ENCODE data around the gene DSCAM. TPM values are rescaled to one million over a fixed set of nuclear protein-coding genes. Genes with fewer than 3 reads are reported as not detected.

Gene DSCAM
- total RNA-seq, 1 experiment from 2014 or later = not detected

DNA sequence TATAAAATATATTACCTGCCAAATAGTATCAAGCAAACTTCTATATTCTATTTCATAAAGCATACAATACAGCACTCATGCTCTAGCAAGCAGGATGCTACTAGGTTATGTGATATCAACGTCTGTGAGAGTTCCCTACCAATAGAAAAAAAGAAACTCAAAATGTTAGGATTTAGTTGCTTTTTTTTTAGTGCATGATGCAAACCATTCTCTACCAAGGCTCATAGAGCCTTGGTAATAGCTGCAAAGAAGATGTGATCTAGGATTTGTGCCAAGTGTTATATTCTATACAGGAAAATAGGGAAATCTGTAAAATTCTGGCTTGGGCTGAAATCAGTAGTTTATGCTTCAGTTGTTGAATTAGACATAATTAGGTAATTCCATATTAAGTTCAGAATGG lies 394.4 kb downstream of the DSCAM start:
- no TSS peak for BruUV-seq (replicated peaks)
- CTCF ChIA-PET = no interaction called here
- H3K9me2 ChIP-seq (ENCODE audit: insufficient read depth) = no peaks in the 10 kb centered on the region

GRCh38 chr21:40447016-40447415 lies 399.9 kb downstream of the DSCAM start:
- H2AFZ ChIP-seq (ENCODE audit: low read depth, low read length, poor library complexity, severe bottlenecking) = no peak overlapping the region
- H3K27ac ChIP-seq (ENCODE audit: low read depth, low read length) = no peak overlapping the region
- ChIA-PET RAD21 (ENCODE audit: low non-redundant PET in 1 of 2, low total read pairs in 2 of 2, uncharacterized antibody in 2 of 2, unreplicated experiment in 2 of 2) (no interaction called here), POLR2A (no interaction called here), CTCF (no interaction called here)
- intact Hi-C loops (cut with micrococcal nuclease) = no loop called here
- H3K27me3 ChIP-seq (ENCODE audit: insufficient read depth, low read length) = no peaks in the 10 kb centered on the region
- no peaks in the 10 kb centered on the region for H4K20me1 ChIP-seq (ENCODE audit: insufficient read depth)
- H3K79me2 ChIP-seq (ENCODE audit: insufficient read depth, low read length) = no peaks in the 10 kb centered on the region
- peaks cover 7 to 42% of the 10 kb centered on the region in 2 experiments; a peak in 3 of 4 replicates for H3K9me3 ChIP-seq (ENCODE audit: control insufficient read depth in 1 of 2, insufficient read depth in 1 of 2, low read depth in 1 of 2, low read length in 2 of 2)
- DNase-seq (ENCODE audit: low read depth, low spot score) (no peak), ATAC-seq (no peak)
- H3K36me3 ChIP-seq (ENCODE audit: control insufficient read depth in 1 of 2, insufficient read depth in 2 of 2, low read length in 2 of 2) = no peaks in the 10 kb centered on the region
- no peak overlapping the region for H3K4me2 ChIP-seq (ENCODE audit: low read length)
- no peaks in the 10 kb centered on the region for H3K4me1 ChIP-seq (ENCODE audit: control insufficient read depth in 1 of 2, insufficient read depth in 2 of 2, low read length in 2 of 2)
- TF ChIP-seq ATF3 (IDR thresholded peaks at IDR 0.05) (no peak), SRF (IDR thresholded peaks at IDR 0.05; ENCODE audit: low read depth) (no peak), YY1 (IDR thresholded peaks at IDR 0.05; ENCODE audit: extremely low read depth, insufficient replicate concordance, low read depth, low read length) (no peak), SIN3A (IDR thresholded peaks at IDR 0.05; ENCODE audit: low read depth) (no peak), TCF7L2 (IDR thresholded peaks at IDR 0.05; ENCODE audit: borderline replicate concordance, extremely low read depth, insufficient read depth, insufficient read length) (no peak), EZH2phosphoT487 (IDR thresholded peaks at IDR 0.05; ENCODE audit: borderline replicate concordance) (no peak), CEBPB (IDR thresholded peaks at IDR 0.05; ENCODE audit: low read depth) (no peak)
- TF ChIP-seq, protein P1, sequence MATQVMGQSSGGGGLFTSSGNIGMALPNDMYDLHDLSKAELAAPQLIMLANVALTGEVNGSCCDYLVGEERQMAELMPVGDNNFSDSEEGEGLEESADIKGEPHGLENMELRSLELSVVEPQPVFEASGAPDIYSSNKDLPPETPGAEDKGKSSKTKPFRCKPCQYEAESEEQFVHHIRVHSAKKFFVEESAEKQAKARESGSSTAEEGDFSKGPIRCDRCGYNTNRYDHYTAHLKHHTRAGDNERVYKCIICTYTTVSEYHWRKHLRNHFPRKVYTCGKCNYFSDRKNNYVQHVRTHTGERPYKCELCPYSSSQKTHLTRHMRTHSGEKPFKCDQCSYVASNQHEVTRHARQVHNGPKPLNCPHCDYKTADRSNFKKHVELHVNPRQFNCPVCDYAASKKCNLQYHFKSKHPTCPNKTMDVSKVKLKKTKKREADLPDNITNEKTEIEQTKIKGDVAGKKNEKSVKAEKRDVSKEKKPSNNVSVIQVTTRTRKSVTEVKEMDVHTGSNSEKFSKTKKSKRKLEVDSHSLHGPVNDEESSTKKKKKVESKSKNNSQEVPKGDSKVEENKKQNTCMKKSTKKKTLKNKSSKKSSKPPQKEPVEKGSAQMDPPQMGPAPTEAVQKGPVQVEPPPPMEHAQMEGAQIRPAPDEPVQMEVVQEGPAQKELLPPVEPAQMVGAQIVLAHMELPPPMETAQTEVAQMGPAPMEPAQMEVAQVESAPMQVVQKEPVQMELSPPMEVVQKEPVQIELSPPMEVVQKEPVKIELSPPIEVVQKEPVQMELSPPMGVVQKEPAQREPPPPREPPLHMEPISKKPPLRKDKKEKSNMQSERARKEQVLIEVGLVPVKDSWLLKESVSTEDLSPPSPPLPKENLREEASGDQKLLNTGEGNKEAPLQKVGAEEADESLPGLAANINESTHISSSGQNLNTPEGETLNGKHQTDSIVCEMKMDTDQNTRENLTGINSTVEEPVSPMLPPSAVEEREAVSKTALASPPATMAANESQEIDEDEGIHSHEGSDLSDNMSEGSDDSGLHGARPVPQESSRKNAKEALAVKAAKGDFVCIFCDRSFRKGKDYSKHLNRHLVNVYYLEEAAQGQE (IDR thresholded peaks at IDR 0.05; ENCODE audit: low read depth) = no peak
- TF ChIP-seq, protein P2, sequence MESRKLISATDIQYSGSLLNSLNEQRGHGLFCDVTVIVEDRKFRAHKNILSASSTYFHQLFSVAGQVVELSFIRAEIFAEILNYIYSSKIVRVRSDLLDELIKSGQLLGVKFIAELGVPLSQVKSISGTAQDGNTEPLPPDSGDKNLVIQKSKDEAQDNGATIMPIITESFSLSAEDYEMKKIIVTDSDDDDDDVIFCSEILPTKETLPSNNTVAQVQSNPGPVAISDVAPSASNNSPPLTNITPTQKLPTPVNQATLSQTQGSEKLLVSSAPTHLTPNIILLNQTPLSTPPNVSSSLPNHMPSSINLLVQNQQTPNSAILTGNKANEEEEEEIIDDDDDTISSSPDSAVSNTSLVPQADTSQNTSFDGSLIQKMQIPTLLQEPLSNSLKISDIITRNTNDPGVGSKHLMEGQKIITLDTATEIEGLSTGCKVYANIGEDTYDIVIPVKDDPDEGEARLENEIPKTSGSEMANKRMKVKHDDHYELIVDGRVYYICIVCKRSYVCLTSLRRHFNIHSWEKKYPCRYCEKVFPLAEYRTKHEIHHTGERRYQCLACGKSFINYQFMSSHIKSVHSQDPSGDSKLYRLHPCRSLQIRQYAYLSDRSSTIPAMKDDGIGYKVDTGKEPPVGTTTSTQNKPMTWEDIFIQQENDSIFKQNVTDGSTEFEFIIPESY (IDR thresholded peaks at IDR 0.05; ENCODE audit: extremely low read depth, insufficient replicate concordance, low read length) = no peak
- H3K4me3 ChIP-seq (replicated peaks in 1 of 2; ENCODE audit: low read depth in 1 of 2, low read length in 2 of 2) = no peak overlapping the region
- no peaks in the 10 kb centered on the region for H3K9me2 ChIP-seq (ENCODE audit: insufficient read depth)
- no peak overlapping the region for H3K9ac ChIP-seq (ENCODE audit: low read length)
- BruUV-seq (replicated peaks) = no TSS peak

More for the DNA sequence above, 394.4 kb downstream of the DSCAM start:
- no peak for ATAC-seq
- intact Hi-C loops (cut with micrococcal nuclease) = no loop called here
- H3K9ac ChIP-seq (ENCODE audit: low read length) = no peak overlapping the region
- TF ChIP-seq EZH2phosphoT487 (IDR thresholded peaks at IDR 0.05; ENCODE audit: borderline replicate concordance) = no peak
- TF ChIP-seq RAD21 (IDR thresholded peaks at IDR 0.05; ENCODE audit: low read depth) = no peak
- TF ChIP-seq ZFX (IDR thresholded peaks at IDR 0.05) = no peak
- no peak for TF ChIP-seq SRF (IDR thresholded peaks at IDR 0.05; ENCODE audit: low read depth)
- TF ChIP-seq EGR1 (IDR thresholded peaks at IDR 0.05; ENCODE audit: low read depth) = no peak
- TF ChIP-seq POLR2A (IDR thresholded peaks at IDR 0.05; ENCODE audit: borderline replicate concordance, extremely low read depth, insufficient read depth, insufficient read length) = no peak
- no peak for TF ChIP-seq ELF1 (IDR thresholded peaks at IDR 0.05; ENCODE audit: borderline replicate concordance, low read depth)
- no peak for TF ChIP-seq MAX (IDR thresholded peaks at IDR 0.05)
- no peak for TF ChIP-seq YY1 (IDR thresholded peaks at IDR 0.05; ENCODE audit: extremely low read depth, insufficient replicate concordance, low read depth, low read length)
- no peak for TF ChIP-seq SP1 (IDR thresholded peaks at IDR 0.05; ENCODE audit: low read depth)
- peaks cover 21 to 27% of the 10 kb centered on the region in 2 experiments; a peak in 3 of 4 replicates for H3K9me3 ChIP-seq (ENCODE audit: control insufficient read depth in 1 of 2, insufficient read depth in 1 of 2, low read depth in 1 of 2, low read length in 2 of 2)
- ChIA-PET RAD21 (ENCODE audit: low non-redundant PET in 1 of 2, low total read pairs in 2 of 2, uncharacterized antibody in 2 of 2, unreplicated experiment in 2 of 2) (no interaction called here), POLR2A (no interaction called here)
- H3K79me2 ChIP-seq (ENCODE audit: insufficient read depth, low read length) = no peaks in the 10 kb centered on the region
- no peak for DNase-seq (ENCODE audit: low read depth, low spot score)
- H3K27ac ChIP-seq (ENCODE audit: low read depth, low read length) = no peak overlapping the region
- H3K4me2 ChIP-seq (ENCODE audit: low read length) = no peak overlapping the region
- H4K20me1 ChIP-seq (ENCODE audit: insufficient read depth) = no peaks in the 10 kb centered on the region
- H3K27me3 ChIP-seq (ENCODE audit: insufficient read depth, low read length) = no peaks in the 10 kb centered on the region
- H2AFZ ChIP-seq (ENCODE audit: low read depth, low read length, poor library complexity, severe bottlenecking) = no peak overlapping the region
- no peaks in the 10 kb centered on the region for H3K36me3 ChIP-seq (ENCODE audit: control insufficient read depth in 1 of 2, insufficient read depth in 2 of 2, low read length in 2 of 2)
- H3K4me3 ChIP-seq (replicated peaks in 1 of 2; ENCODE audit: low read depth in 1 of 2, low read length in 2 of 2) = no peak overlapping the region
- no peaks in the 10 kb centered on the region for H3K4me1 ChIP-seq (ENCODE audit: control insufficient read depth in 1 of 2, insufficient read depth in 2 of 2, low read length in 2 of 2)

Data from HCT116 (cell line).